PC-9 (cell line): ENCODE data around the gene RPL26.

ENCODE experiments used
- EZH2 ChIP-seq: fragments of 200-600 bp; sonication (generic); IDR thresholded peaks from 2 replicates; pipeline ENCODE4 v1.8.0; 2017; ENCODE audit warnings: antibody characterized with exemption, low read depth
- TF ChIP-seq, protein P1 (sequence below): fragments of 200-600 bp; sonication (generic); conservative IDR thresholded peaks from 2 replicates; pipeline ENCODE4 v1.6.1; 2017; ENCODE audit warnings: mixed run types, antibody characterized with exemption, mild to moderate bottlenecking, moderate library complexity

GRCh38 chr17:8332128-8332527 lies 50.9 kb downstream of the RPL26 start:
- TF ChIP-seq, protein P1, sequence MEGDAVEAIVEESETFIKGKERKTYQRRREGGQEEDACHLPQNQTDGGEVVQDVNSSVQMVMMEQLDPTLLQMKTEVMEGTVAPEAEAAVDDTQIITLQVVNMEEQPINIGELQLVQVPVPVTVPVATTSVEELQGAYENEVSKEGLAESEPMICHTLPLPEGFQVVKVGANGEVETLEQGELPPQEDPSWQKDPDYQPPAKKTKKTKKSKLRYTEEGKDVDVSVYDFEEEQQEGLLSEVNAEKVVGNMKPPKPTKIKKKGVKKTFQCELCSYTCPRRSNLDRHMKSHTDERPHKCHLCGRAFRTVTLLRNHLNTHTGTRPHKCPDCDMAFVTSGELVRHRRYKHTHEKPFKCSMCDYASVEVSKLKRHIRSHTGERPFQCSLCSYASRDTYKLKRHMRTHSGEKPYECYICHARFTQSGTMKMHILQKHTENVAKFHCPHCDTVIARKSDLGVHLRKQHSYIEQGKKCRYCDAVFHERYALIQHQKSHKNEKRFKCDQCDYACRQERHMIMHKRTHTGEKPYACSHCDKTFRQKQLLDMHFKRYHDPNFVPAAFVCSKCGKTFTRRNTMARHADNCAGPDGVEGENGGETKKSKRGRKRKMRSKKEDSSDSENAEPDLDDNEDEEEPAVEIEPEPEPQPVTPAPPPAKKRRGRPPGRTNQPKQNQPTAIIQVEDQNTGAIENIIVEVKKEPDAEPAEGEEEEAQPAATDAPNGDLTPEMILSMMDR = no peak
- TF ChIP-seq EZH2 = no peak
